DMS53 (cell line): ENCODE measurements around the gene CDT1.
A peak's percentile ranks its signal among the peaks of the same experiment; 100 is the strongest.

Source experiments
- DNase-seq: peaks from one replicate; lab custom pipeline; 2025; lab: John Stamatoyannopoulos, UW

The CDT1 gene

DNA sequence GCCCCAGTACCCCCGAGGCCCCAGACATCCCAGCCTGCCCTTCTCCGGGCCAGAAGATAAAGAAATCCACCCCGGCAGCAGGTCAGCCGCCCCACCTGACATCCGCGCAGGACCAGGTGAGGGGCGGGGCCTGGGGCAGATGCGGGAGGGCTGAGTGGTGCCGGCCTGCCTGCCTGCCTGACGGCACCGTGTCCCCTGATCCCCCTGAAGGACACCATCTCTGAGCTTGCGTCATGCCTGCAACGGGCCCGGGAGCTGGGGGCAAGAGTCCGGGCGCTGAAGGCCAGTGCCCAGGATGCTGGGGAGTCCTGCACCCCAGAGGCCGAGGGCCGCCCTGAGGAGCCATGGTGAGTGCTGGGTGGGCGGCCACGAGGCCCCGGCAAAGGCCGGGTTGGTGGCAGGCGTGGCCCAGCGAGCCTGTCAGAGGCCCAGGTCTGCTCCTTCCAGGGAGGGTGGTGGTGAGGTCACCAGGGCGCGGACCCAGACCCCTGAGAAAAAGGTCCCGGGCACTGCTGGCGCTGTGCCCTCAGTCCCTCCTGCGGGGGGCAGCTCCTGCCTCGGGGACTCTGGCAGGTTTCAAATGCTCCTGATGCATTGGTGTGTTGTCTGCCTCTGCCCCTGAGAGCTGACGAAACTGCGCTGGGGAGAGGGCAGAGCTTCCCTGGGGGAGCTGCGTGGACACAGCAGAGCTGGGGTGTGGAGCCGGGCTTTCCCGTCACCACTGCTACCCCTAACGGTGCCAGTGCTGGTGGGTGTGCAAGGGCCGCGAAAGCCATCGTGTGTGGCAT, 1.2 kb downstream of the CDT1 start:
- peak; percentile 85 for DNase-seq

DNA sequence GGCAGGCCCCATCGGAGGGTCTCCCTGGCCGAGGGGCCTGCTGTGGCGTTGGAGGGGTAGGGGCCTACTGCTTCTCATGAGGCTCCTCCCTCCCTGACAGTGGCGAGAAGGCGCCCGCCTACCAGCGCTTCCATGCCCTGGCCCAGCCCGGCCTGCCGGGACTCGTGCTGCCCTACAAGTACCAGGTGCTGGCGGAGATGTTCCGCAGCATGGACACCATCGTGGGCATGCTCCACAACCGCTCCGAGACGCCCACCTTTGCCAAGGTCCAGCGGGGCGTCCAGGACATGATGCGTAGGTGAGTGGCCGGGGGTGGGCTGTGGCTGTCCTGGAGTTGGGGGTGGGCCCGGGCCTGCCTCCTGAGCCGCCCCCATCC, 1.7 kb downstream of the CDT1 start:
- DNase-seq, result no peak

DNA sequence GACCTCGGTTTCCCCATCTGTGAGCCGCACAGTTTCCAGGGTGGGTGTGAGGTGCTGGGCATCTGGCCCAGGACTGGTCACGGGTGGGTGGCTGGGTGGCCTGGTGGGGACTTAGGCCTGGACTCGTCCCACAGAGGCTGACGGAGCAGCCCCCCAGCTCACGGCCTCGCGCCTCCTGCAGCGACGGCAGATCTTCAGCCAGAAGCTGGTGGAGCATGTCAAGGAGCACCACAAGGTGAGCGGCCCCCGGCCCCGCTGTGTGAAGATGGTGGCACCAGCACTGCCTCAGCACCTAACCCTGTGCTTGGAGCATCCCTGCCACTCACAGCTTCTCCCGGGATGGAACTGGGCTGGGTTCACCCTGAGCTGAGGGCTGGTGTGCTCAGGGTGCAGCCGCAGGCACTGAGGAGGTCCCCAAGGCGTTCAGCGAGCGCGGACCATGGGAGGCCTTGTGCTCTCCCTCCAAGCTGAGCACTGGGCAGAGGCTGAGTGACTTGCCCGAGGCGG, 2.4 kb downstream of the CDT1 start:
- DNase-seq, result no peak

DNA sequence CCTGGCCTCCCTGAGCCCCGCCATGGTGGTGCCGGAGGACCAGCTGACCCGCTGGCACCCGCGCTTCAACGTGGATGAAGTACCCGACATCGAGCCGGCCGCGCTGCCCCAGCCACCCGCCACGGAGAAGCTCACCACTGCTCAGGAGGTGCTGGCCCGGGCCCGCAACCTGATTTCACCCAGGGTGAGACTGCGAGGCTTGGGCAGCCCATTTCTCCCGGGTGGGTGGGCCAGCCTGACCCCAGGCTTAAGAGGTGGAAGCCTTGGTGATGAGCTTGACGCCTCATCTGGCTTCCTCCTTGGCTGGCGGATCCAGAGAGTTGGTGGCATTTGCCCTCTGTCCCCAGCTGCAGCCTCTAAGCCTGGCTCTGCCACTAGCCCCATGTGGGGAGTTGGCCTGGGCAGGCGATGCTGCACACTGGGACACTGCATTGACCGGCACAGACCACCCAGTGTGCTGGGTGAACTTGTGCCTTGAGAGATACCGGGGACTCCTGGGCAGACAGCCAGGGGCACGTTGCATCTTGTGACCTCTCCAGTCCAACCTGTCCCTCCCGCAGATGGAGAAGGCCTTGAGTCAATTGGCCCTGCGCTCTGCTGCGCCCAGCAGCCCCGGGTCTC, 3.0 kb downstream of the CDT1 start:
- no peak for DNase-seq

DNA sequence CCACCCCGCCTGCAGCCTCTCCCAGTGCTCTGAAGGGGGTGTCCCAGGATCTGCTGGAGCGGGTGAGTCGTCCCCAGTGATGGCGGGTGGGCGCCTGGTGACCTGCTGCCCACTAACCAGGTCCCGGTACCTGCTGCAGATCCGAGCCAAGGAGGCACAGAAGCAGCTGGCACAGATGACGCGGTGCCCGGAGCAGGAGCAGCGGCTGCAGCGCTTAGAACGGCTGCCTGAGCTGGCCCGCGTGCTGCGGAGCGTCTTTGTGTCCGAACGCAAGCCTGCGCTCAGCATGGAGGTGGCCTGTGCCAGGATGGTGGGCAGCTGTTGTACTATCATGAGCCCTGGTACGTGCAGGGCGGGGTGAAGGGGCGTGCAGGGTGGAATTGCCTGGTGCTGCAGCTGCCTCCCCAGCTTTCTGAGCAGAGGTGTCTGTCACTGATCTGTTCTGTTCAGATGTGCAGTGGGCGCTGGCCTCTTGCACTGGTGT, 3.6 kb downstream of the CDT1 start:
- DNase-seq, result no peak

DNA sequence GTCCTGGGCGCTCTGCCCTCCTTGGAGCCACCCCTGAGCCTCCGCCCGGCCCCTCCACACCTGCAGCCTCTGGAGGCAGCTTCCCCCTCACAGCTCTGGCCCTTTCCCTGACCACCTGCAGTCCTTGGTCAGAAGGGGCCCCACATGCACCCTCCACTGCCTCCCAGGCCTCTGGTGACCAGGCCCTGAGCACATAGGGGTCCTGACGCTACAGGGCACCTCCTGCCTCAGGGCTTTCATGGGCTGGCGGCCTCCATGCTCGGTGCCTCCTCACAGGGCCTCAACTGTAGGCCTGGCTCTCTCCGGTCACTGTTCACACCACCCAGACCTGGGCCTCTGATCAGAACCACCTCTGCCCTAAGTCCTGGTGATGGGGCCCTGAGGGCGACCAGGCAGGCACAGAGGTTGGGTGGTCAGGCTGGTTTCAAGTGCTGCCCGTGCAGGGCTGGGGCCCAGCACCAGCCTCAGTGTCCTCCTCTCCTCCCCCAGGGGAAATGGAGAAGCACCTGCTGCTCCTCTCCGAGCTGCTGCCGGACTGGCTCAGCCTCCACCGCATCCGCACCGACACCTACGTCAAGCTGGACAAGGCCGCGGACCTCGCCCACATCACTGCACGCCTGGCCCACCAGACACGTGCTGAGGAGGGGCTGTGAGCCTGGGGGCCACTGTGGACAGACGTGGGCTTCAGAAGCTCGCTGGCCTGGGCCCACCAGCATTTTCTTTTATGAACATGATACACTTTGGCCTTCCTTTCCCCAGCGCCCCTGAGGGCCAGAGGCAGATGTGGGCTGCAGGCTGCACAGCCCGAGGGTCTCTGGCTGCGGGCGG, 4.3 kb downstream of the CDT1 start:
- no peak for DNase-seq

DNA sequence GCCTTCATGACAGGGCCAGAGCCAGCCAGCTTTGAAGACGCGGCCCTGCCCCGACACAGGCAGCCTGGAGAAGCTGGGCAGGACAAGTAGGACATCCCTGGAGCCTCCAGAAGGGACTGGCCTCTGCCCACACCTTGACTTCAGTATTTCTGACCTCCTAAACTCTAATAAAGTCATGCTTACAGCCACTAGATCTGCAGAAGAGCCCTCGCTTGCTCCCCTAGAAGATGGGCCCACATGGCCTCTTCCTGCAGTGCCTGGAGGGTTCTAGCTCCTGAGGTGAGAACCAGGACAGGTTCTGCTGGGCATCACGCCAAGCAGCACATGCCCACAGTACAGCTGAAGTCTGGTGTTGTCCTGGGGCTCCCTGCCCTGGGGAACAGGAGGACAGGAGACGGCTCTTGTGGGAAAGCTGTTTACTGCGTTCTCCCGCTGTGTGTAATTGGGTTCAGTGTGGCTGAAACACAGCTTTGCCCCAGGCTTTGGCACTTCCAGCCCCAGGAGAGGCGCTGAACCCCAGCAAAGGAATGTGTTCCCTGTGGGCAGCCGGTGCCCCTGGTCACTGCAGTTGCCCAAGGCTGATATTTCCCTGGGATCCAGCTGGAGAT, 5.6 kb downstream of the CDT1 start:
- peak; percentile 42 for DNase-seq

DNA sequence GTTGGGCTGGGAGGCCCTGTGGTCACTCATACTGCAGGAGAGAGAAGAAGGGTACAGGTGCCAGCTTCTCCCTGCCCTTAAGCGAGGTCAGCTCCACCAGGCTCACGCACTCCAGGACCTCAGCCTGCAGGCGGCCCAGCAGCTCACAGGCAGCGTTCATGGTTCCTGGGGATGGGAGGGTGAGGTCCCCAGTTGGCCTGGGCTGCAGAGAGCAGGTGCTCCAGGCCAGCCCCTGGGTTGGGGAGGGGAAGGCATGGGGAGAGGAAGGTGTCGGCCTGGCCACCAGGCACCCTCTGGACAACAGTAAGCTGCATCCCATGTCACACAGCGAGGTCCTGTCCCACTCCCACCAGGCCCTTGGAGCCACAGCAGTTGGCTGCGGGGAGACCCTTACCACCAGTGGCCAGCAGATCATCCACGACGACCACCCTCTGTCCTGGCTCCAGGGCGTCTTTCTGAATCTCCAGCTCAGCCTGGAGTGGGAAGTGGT, 6.1 kb downstream of the CDT1 start:
- DNase-seq, result peak; percentile 47

DNA sequence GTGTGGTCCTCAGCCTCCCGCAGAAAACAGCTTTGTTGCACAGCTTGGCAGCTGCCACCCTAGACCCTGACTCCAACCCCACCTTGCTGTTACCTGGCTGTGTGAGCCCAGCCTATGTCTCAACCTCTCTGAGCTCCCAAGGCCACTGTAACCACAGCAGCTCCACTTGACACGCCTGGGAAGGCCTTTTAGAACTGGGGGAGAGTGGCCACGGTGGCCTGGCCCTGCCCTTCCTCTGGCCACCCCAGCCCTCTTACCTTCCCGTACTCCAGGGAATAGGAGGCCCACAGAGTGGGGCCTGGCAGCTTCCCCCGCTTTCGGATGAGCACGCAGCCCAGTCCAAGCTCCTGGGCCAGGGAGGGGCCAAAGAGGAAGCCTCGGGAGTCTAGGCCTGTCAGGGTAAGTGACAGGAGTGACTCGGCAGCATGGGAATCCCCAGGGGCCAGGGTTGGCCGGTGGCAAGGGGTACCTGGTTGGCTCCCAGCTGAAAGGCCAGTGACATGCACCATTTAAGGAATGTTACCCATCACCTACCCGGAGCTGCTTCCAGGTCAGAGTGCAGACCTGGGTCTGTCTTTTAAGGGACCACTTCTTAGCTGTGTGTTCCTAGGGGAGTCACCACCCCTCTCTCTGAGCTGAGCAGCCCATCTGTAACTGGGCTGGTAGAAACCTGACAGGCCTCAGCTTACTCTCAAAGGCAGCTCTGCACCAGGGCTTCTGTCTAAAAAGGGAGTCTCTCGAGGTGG, 6.8 kb downstream of the CDT1 start:
- DNase-seq, result peak; percentile 57

DNA sequence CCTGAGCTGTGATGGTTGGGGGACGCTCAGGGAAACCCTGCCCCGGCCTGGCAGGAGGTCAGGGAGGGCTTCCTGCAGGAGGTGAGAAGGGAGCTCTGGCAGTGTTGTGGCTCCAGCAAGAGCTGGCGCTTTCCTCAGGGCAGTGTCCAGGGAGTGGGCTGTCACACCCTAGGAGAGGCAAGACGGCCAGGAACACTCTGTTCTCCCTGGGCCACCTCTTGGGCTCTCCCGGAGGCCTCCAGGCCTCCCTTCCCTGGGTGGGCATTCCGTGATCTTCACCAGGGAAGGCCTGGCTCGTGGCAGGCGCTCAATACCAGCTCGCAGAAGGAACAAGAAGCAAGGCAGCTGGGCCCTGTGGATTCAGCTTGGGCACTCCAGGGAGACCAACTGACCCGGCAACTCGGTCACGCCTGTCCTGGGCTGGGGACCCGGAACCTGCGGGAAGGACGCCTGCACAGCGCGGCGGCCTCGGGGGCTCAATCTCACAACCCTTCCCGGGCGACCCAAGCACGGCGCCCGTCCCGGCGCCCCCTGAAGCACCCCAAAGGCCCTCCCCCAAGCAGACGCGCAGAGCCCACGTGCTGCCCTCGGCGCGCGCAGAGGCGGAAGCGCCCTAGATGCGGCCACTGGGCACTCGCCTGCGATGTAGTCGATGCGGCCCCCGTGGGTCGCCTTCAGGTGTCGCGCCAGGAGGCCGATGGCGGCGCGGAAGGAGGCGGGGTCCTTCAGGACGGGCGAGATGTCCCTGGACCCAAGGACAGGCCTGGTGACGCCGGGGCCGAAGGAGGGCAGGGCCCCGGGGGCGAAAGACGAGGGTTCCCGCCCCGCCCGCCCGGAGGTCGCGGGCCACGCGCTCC, 7.6 kb downstream of the CDT1 start:
- peak; percentile 85 for DNase-seq

DNA sequence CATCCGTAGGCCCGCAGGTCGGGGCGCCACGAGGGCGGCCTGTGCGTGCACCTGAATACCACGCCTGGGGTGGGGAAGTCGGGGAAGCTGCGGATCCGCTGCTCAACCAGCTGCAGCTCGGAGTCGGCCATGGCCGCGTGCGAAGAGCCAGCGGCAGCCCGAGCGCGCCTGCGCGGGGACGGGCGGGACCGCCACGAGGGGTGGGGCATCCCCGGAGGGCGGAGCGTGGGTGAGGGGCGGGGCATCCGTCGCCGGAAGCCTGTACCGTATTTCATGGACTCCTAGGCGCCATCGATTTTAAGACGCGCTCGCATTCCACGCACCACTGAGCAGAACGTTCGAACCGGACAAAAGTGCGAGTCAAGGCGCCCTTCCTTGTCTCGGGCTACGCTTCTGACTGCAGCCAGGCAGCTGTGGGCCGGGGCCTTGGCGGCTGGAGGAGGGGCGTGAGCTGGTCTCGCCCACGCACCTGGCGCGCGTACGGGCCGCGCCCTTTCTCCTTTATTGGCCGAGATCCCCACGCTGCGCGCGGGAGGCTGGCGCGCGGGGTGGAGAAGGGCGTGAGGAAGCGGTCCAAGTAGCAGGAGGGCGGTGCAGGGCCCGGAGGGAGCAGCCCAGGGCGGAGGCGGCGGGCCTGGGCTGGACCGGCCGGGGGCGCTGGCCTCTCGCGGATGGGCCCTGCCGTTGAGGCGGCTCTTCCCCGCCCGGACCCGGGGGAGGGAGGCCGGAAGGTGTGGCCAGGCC, 8.4 kb downstream of the CDT1 start, which contains the start of gene APRT:
APRT (minus strand) TSS at position 160 of the 744 bp plus-strand sequence; CDS start at position 131, 29 bp downstream.
- peak; percentile 93 for DNase-seq

DNA sequence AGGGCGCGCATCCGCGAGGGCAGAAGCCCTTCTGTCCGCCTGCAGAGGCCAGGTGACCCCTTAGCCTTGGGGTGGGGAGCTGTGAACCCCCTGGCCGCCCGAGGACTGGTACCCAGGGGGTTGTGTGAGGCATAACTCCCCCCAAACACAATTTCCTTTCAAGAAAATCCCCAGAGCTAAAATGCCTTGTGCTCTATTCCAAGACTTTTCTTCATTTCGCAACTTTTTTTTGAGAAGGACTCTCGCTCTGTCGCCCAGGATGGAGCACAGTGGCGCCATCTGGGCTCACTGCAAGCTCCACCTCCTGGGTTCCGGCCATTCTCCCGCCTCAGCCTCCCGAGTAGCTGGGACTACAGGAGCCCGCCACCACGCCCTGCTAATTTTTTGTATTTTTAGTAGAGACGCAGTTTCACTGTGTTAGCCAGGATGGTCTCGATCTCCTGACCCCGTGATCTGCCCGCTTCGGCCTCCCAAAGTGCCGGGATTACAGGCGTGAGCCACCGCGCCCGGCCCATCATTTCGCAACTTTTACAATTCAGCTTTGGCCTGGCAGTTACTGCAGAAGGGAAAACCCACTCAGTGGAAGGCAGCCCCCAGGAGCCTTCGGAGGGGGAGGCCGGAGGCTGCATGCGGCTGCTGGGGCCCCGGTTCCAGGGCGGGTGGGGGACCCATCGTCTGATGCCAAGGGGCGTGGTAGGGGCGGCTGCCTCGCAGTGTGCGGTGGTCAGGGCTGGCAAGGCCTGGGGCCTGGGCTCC, 9.1 kb downstream of the CDT1 start:
- peak; percentile 69 for DNase-seq

DNA sequence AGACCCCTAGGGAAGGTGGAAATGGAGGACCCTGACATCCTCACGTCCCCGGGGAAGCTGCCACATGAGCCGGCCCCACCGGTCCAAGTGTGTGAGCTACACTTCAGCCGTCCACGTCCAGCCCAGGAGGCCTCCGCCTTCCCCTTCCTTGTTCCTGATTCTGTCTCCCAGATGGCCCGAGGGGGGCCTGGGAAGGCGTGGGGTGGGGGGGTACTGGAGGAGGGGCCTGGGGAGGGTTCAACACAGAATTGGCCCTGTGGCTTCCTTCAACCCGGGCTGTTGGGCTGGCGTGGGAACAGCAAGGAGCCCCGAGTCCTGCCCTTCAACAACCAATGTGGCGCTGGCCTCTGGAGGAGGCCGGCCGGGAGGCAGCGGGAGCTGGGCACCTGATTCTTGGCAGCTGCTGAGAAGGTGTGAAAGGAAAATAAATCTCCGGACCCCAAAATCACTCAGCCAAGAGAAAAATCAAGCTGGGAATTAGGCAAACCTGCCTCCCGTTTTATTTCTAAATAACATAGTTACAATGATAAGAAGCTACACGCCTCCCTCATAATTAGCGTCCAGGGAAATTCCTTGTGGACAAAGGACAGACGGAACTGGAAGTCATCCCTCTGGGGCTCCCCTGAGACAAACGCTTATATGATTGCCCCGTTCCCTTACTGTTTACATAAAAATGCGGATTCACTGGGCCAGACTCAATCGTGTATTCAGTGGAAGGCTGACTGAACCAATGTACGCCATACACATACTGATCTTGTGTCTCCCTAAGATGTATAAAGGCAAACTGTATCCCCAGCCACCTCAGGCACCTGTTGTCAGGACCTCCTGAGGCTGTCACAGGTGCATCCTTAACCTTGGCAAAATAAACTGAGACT, 9.9 kb downstream of the CDT1 start:
- DNase-seq, result no peak

DNA sequence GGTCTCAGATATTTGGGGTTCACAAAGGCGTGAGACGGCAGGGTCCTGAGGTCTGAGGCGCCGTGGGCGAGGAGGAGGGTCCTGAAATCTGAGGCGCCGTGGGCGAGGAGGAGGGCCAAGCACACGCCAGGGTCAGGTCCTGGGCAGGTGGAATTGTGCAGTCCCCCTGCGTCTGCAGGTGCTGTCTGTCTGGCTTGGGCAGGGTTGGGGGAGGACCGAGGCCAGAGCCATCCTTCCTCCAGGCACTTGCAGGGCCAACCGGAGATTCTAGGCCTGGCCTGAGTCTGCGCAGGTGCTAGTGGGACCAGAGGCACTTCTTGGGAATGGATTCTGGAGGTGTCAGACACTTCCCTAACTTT, 10.5 kb downstream of the CDT1 start:
- no peak for DNase-seq

DNA sequence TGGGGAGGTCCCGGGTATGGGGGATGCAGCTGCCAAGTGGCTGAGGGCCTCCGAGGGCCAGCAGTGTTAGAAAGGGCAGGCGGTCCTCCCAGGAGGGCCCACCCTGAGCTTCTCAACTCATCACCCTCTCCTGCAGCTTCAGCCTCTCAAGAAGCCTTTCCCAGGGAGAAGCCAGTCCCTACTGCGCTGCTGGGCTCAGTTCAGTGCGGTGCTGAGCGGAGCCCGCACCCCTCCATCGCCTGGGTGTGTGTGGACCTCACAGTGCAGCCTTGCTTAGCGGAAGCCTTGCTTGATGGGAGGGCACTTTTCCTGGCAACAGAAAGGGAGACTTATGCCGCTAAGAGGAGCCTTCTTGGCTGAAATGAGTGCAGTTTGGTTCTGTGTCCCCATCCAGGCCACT, 11.6 kb downstream of the CDT1 start:
- DNase-seq, result no peak

DNA sequence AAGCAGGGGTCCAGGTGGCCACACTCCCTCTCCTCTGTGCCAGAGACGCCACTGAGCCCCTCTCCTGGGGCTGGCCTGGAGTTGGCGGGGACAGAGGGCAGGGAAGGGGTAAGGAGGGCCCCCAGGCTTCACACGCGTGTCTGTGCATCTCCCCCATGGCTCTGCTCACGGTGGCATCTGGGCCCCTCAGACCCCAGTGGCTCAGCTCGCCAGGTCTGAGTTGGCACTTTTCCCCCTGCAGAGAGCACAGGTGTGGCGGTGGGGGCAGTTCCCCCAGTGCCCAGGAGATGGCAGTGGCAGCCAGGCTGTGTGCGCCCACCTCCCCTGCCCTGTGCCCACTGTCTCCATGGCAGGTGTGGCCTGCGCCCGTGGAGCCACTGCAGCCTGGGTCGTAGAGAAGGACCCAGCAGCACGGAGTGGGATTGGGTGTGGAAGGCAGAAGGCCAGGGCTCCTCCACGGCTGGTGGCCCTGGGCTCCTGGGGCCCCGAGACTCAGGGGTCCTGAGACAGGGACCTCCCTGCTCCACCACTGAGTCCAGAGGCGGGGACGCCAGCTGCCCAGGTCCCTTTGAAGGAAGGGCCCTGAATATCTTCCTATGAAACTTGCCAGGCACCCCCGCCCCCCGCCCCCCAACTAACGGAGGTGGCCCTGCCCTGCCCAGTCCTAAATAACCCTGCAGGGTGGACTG, 12.5 kb downstream of the CDT1 start:
- peak; percentile 74 for DNase-seq
